Muscle of arm (tissue), 12 donors: Measurements from ENCODE around the gene TSR2. TPM values are rescaled to one million over a fixed set of nuclear protein-coding genes. Genes with fewer than 3 reads are reported as not detected.
"Not testable (repeated sequence)": the region's sequence is repeated elsewhere in the genome, so short reads cannot be mapped to it uniquely, and the experiment has no call there.

ENCODE experiments used
- DNase-seq: peaks from one replicate; pipeline ENCODE4 v3.0.0-alpha.2; 2013
- polyA plus RNA-seq, 12 donors: library from polyadenylated mRNA; unstranded; fragments of 120-200 nt; gene quantifications; one replicate each; pipeline ENCODE4 v1.2.1, GENCODE V29; 2013; ENCODE audit not compliant: insufficient read length in 12 of 12

Gene TSR2
- polyA plus RNA-seq, 12 donors: 35.2 to 67.4 (median 44.6) TPM; not detected in 1

DNA sequence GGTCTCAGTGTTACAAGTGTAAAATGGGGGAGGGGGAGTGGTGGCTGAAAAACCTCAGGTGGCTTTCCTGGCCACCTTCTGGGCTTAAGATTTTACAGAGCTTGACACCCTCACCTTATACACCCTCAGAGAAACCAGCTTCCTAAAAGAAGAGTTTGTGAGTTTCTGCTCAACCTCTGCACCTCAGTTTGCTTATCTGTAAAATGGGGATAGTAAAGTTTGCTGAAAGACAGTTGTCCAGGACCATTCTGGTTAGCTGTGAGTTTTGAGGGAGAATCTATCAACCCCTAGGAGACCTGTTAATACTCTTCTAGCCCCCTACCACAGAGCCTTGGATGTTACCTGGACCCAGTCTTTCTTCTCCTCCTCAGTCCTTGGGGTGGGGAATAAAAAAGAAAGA lies 9.7 kb downstream of the TSR2 start:
- DNase-seq: no peak

DNA sequence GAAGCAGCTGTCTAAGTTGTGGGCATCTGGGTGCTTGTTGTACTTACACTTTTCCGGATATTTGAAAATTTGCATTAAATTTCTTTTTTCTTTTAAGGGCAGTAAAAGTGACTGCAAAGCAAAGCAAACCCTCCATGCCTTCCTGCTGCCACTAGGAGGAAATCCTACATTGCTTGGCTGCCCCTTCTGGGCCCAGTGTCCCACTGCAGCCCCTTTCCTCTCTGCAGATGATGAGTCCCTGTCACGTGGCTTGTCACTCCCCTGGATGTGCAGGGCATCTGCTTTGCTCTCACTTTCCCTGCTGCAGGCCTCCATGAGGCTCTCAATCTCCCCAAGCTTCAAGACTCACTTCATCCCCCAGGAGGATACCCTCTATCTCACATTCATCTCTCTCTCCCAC lies 12.7 kb downstream of the TSR2 start:
- no peak for DNase-seq

DNA sequence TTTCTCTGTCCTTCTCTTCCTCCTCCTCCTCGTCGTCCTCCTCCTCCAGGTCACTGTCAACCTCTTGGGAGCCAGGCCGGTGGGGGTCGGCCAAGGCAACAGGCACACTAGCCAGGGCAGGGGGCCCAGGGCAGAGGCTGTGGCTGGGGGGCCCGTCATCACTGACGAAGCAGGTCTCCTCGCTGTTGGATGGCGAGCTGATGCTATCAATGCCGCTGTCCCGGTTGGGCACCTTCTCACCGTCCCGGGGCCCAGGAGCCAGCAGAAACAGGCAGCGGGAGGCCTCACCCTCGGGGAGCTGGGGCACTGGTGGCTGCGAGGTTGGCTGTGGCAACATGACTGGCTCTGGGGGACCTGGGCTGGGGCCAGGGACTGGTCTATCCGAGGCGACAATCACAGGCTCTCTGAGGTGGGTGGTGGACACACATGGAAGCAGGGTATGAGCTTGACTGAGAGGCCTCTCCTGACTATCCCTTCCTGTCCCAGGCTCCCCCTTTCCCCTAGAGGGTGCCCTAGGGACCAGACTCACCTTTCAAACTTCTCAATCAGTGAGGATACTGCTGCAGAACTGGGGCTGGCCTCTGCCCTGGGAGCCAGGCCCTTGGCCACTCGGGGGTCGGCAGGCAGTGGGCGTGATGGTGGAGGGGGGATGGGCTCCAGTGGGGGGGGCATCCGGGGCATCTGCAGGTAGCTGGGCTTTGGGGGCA lies 30.0 kb downstream of the TSR2 start:
- DNase-seq: no peak

DNA sequence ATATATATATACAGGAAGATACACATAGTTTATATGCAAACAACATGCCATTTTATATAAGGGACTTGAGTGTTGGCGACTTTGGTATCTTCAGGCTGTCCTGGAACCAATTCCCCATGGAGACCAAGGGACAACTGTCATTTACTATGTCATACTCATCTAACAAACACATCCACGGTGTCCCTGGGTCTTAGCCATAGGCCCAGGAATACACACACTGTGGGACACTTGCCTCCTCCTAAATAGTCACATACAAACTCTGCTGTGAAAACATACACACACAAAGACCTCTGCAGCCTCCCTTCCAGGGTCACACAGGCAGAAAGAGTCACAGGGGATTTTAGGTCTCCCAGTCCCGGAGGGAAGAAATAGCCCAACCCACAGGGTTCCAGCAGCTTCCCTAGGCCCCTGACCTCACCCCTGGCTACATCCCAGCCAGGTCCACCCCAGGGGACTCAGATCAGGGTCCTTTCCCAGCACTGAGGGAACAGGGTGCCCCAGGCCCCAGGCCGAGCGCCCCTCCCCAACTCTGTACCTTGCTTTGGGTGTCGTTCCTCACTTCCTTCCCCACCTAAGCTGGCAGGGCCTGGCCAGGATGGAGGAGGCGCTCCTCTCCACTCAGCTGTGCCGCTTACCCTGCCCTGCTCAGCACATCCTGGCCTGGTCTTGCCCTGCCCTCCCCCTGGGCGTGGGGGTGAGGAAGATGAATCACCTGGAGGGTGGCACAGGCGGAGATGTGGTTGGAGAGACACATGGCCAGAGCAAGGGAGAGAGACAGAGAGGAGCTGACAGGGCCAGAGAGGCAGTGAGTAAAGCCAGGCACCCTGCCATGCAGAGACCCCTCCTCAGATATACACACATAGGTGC lies 34.0 kb downstream of the TSR2 start:
- no peak for DNase-seq

DNA sequence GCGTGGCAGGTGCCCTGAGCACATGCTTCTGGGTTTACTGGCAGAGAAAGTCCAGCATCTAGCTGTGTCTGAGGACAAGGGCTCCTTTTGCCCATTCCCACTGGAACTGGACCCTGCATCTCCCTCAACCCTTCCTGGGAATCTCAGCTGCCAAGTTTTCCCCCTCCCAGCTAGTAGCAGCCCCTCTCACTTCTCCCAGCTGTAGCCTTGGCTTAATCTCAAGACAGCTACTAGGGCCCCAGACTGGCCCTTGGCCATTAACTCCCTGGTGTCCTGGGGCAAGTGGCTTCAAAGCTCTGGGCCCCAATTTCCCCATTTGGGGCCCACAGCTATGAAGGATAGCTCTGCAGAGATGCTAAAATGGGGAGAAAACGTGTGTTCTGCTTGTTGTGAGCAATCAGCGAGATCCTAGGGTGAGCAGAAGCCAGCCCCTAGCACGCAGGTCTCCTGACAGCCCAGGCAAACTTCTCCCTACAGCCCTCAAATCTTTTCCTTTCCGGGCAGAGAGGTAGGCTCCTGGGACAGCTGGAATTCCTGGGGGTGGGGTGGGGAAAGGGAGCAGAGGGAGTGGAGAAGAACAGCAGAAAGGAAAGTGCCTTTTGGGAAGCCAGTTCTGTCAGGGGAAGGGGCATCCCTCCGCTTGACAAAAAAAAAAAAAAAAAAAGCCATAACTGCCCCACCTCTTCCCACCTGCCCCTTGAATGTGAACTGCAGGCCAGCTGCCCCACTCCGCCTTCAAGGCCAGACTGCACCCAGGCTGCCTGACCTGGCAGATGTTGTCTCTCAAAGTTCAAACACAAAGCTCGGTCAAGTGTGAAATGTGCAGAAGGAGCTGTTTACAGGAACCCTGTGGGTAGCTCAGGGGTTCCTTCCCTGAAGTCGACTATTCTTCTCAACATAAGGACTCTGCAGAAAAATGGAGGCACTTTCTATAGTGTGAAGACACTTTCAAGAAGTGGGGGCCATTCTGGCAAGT lies 39.2 kb downstream of the TSR2 start:
- DNase-seq: no peak

DNA sequence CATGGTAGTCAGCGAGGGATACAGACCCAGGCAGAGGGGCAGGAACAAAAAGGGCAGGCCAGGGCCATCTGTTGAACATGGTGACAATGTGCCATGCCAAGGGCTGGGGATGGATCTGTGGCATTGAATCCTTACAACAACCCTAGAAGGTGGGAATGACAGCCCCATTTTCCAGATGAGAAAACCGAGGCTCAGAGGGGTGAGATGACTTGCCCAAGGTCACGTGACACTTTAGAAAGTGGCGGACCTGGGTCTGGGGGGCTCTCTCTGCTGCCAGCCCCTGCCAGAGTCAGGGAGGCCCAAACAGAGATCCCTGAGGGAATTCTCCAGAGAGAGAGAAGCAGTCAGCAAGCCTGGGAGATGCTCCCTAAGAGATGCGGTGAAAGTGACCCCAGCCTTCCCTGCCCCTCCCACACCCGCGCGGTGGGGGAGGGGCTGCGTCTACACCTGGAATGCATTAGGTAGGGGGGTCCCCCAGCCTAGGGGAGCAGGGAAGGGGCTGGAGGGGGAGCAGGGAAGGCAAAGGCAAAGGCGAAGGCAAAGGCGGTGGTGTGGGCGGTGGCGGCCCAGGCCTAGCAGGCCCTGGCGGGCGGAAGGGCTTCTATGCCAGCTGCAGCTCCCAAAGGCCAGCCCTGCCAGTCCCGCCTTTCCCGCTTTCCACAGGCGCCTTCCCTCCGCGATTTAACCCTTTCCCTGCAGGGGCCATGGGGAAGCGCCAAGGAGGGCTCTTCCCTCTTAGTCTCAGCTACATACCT lies 42.8 kb downstream of the TSR2 start:
- no peak for DNase-seq

DNA sequence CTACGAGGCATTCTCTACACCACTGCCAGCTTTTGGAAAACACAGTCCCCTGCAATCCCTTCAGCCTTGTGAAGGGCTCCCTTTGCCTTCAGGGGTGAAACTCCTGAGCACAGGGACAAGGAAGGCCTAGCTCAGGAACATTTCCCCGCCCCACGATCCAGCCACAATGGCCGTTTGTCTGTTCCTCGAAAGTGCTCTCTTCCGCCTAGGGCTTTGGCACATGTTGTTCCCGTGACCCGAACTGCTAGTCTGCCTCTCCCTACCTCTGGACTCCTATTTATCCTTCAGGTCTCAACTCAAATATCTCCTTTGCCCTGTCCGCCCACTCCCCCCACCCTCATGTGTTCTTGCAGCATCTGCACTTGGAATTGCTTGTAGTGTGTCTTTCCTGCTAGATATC lies 43.7 kb downstream of the TSR2 start:
- no peak for DNase-seq

DNA sequence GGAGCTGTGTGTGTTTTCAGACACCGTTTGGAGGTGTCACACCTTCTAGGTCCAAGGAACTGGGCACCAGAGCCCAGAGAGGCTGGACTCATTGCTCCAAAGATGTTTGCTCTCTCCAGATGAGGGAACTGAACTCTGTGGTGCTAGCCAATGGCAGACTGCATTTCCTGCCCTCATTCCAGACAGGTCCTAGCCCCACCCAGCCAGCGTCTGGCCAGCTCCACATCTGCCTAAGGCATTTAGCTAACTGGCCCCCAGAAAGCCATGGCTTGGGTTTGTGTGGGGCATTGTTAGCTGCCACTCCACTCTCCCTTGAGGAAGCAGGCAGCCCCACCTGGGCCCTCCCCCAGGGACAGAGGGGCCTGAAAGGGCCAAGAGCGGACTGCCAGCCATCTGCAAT lies 44.5 kb downstream of the TSR2 start:
- DNase-seq: no peak

DNA sequence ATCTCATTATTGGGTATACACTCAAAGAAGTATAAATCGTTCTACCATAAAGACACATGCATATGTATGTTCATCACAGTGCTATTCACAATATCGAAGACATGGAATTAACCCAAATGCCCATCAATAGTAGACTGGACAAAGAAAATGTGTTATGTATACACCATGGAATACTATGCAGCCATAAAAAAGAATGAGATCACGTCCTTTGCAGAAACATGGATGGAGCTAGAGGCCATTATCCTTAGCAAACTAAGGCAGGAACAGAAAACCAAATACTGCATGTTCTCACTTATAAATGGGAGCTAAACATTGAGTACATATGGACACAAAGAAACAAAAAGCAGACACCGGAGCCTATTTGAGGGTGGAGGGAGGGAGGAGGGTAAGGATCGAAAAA lies 49.6 kb downstream of the TSR2 start:
- DNase-seq: not testable (repeated sequence)

DNA sequence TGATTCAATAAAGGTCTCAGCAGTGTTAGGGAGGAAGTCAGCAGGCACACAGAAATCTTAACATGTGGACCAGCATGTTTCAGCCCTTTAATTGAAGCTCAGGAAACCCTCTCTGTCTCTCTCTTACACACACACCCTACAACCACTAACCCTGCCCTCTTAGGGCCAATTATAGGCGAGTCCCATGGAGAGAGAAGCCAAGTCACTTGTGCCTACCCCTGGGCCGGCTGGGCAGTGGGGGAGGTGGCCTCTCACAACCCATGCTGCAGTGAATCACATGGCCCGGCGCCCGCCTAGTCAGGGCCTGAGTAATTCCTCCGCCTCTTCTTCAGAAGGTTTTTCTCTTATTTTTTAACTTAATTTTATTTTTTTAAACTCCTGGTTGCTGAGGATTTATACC lies 52.1 kb downstream of the TSR2 start:
- DNase-seq: no peak

DNA sequence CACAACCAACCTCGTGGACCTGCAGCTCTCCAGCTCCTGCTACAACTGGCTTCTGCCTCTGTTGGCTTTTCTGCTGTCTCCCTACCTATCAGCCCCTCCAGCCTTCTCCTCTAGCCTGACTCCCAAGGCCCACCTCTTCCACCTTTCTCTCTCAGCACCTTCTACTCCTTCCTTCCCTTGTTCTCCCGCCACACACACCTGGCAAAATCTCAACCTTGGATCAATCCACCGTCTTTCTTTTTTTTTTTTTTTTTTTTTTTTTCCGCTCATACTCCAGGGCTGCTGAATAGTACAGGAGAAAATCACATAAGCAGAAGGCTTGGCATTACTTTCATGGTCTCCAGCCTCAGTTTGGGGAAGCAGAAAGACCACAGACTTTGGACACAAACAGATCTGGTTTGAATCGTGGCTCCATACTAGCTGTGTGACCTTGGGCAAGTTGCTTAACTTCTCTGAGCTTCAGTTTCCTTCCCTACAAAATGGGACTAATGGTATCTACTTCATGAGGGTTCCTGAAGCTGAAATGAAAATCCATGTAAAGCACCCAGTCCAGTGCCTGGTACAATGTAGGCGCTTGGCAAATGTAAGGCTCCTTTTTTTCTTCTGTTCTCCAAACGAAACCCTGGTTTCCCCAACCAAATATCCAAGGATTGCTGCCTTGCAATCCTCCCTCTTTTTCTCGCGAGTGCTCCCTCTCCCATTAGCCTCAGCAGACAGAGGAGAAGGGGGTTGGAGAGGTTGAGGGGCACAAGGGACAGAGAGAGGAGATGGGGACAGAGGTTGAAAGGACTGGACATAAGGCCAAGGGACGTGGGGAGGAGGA lies 54.2 kb downstream of the TSR2 start:
- no peak for DNase-seq

Other genes with a start within 250 kb of the TSR2 start
- gene WNK3, start 82.4 kb upstream of the TSR2 start, polyA plus RNA-seq: 1 to 10 TPM in 11 of 12 donors, not detected in 1; 2.1 to 4.0 (median 2.4) TPM
- 10 to 100 TPM in 11 of 12 donors, not detected in 1; 14.8 to 21.7 (median 16.8) TPM for gene FGD1, start 55.8 kb downstream of the TSR2 start, polyA plus RNA-seq
- 10 to 100 TPM in 11 of 12 donors, not detected in 1; 13.3 to 22.0 (median 16.4) TPM for gene GNL3L, start 89.8 kb downstream of the TSR2 start, polyA plus RNA-seq